Keratinocyte (primary cell): ENCODE measurements around the gene FAM241A. TPM values are rescaled to one million over a fixed set of nuclear protein-coding genes. Genes with fewer than 3 reads are reported as not detected.

ENCODE experiments used
- DNase-seq: peaks from one replicate; pipeline ENCODE4 v3.0.0-alpha.2; 2011; ENCODE audit warnings: low read depth, missing footprints, low spot score
- FAIRE-seq: peaks from 2 replicates; lab custom pipeline; 2011; peaks lifted over from hg19 to GRCh38; lab: Jason Lieb, UNC
- H2AFZ ChIP-seq: 2 replicates; pipeline ENCODE4 v1.6.0; 2012; ENCODE audit warnings: low read length, control low read depth, inconsistent platforms; ENCODE audit not compliant: control insufficient read depth
- H3K27ac ChIP-seq: 2 replicates; pipeline ENCODE4 v1.5.1; 2011; ENCODE audit warnings: low read length; ENCODE audit not compliant: control insufficient read depth, insufficient read depth
- H3K27me3 ChIP-seq: 3 replicates; pipeline ENCODE4 v1.6.0; 2011; ENCODE audit warnings: low read length; ENCODE audit not compliant: control insufficient read depth, insufficient read depth; ENCODE audit errors: extremely low read depth
- H3K36me3 ChIP-seq, 2 experiments: 2 replicates in 1 of 2; 3 replicates in 1 of 2; pipeline ENCODE4 v1.5.1; 2011; ENCODE audit warnings: low read length in 2 of 2, mild to moderate bottlenecking in 1 of 2; ENCODE audit not compliant: control insufficient read depth in 2 of 2, insufficient read depth in 2 of 2; ENCODE audit errors: extremely low read depth in 1 of 2
- H3K4me1 ChIP-seq: 3 replicates; pipeline ENCODE4 v1.5.1; 2011; ENCODE audit warnings: low read length; ENCODE audit not compliant: control insufficient read depth, insufficient read depth; ENCODE audit errors: extremely low read depth
- H3K4me2 ChIP-seq: 3 replicates; pipeline ENCODE4 v1.6.0; 2011; ENCODE audit warnings: low read depth, low read length; ENCODE audit not compliant: control insufficient read depth, insufficient read depth; ENCODE audit errors: extremely low read depth
- H3K4me3 ChIP-seq, 3 experiments: fragments of 200-600 bp in 1 of 3; sonication (generic) in 1 of 3; 2 replicates in 2 of 3; 3 replicates in 1 of 3; pipeline ENCODE4 v1.5.1; 2011 to 2016; ENCODE audit warnings: low read length in 3 of 3, mild to moderate bottlenecking in 3 of 3, control low read depth in 2 of 3, inconsistent platforms in 1 of 3, low read depth in 1 of 3, mixed read lengths in 1 of 3, mixed run types in 1 of 3, moderate library complexity in 1 of 3; ENCODE audit not compliant: control insufficient read depth in 2 of 3, insufficient read depth in 2 of 3; ENCODE audit errors: extremely low read depth in 1 of 3
- H3K79me2 ChIP-seq: 2 replicates; pipeline ENCODE4 v1.6.0; 2012; ENCODE audit warnings: low read length; ENCODE audit not compliant: control insufficient read depth, insufficient read depth
- H3K9ac ChIP-seq: 3 replicates; pipeline ENCODE4 v1.6.0; 2011; ENCODE audit warnings: low read length; ENCODE audit not compliant: control insufficient read depth, insufficient read depth; ENCODE audit errors: extremely low read depth
- H3K9me1 ChIP-seq: 3 replicates; pipeline ENCODE4 v1.6.0; 2011; ENCODE audit warnings: low read length; ENCODE audit not compliant: control insufficient read depth, insufficient read depth; ENCODE audit errors: extremely low read depth
- H3K9me3 ChIP-seq: 2 replicates; pipeline ENCODE4 v1.5.1; 2012; ENCODE audit warnings: low read depth, low read length; ENCODE audit not compliant: control insufficient read depth
- H4K20me1 ChIP-seq: 3 replicates; pipeline ENCODE4 v1.6.0; 2011; ENCODE audit warnings: low read length; ENCODE audit not compliant: control insufficient read depth, insufficient read depth; ENCODE audit errors: extremely low read depth
- EZH2 ChIP-seq: IDR thresholded peaks from one replicate; pipeline ENCODE4 v1.6.1; 2012; ENCODE audit warnings: inconsistent platforms, mild to moderate bottlenecking, low read length, moderate library complexity
- dilution Hi-C: fragments of 300-500 bp; cut with MboI; formaldehyde crosslinking; loops from one replicate; pipeline ENCODE4 v1.7.0; 2020; ENCODE audit warnings: low sequenced_read_pairs; ENCODE audit not compliant: extremely low pct_ligation_motif_present
- polyA plus RNA-seq, 5 experiments: library from polyadenylated mRNA; depleted of rRNA in 3 of 5; stranded (reverse) in 3 of 5; stranded (forward) in 1 of 5; unstranded in 1 of 5; fragments of >200 nt; gene quantifications; 1 replicate in 1 of 5; 2 replicates in 3 of 5; 3 replicates in 1 of 5; pipeline versions ENCODE4 v1.2.1 to v1.2.3, GENCODE V29; 2011 to 2012; ENCODE audit warnings: missing spikeins in 2 of 5, low read depth in 1 of 5, low replicate concordance in 1 of 5
- TF ChIP-seq, protein P1 (sequence below), 3 experiments: IDR thresholded peaks in 1 of 3; conservative IDR thresholded peaks in 1 of 3; optimal IDR thresholded peaks in 1 of 3; 2 replicates in 2 of 3; 3 replicates in 1 of 3; pipeline versions ENCODE3 to v1.5.1; 2011; ENCODE audit warnings: low read length in 3 of 3, mild to moderate bottlenecking in 3 of 3, moderate library complexity in 2 of 3, control low read depth in 1 of 3, inconsistent platforms in 1 of 3; ENCODE audit not compliant: insufficient read depth in 2 of 3; ENCODE audit errors: extremely low read depth in 1 of 3

Gene FAM241A
- polyA plus RNA-seq, 1 donor (not counting 4 experiments of a cell fraction or from before 2014, with no cell fraction given), result 2.9 TPM

DNA sequence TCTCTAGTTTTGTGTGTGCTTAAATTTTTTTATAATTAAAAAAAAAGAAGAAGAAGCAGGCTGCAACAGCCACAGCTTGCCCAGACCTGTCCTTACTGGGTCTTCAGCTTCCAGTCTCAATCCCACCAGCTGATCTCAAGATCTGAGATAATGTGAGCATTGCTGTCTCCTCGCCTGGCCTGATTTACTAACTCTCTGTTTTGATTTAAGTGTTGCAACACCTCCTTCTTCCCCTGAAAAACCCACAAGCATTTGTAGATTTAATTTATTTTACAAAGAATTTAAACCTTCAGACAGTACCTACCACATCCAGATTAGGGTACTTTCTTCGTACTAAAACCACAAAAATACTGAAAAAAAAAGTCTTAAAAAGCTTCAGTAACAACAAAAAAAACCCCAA, 38.0 kb downstream of the FAM241A start:
- H3K36me3 ChIP-seq, result no peaks in the 10 kb centered on the region
- DNase-seq (no peak), FAIRE-seq (no peak)
- no peaks in the 10 kb centered on the region for H3K9me1 ChIP-seq
- no peaks in the 10 kb centered on the region for H3K9me3 ChIP-seq
- H3K4me3 ChIP-seq, result no peak overlapping the region
- H4K20me1 ChIP-seq, result no peaks in the 10 kb centered on the region
- dilution Hi-C loops, result no loop called here
- H3K27ac ChIP-seq, result no peak overlapping the region
- TF ChIP-seq, protein P1, sequence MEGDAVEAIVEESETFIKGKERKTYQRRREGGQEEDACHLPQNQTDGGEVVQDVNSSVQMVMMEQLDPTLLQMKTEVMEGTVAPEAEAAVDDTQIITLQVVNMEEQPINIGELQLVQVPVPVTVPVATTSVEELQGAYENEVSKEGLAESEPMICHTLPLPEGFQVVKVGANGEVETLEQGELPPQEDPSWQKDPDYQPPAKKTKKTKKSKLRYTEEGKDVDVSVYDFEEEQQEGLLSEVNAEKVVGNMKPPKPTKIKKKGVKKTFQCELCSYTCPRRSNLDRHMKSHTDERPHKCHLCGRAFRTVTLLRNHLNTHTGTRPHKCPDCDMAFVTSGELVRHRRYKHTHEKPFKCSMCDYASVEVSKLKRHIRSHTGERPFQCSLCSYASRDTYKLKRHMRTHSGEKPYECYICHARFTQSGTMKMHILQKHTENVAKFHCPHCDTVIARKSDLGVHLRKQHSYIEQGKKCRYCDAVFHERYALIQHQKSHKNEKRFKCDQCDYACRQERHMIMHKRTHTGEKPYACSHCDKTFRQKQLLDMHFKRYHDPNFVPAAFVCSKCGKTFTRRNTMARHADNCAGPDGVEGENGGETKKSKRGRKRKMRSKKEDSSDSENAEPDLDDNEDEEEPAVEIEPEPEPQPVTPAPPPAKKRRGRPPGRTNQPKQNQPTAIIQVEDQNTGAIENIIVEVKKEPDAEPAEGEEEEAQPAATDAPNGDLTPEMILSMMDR (optimal IDR thresholded peaks at IDR 0.05 in 1 of 3, IDR thresholded peaks at IDR 0.05 in 1 of 3, conservative IDR thresholded peaks at IDR 0.05 in 1 of 3; ENCODE audit: extremely low read depth in 1 of 3, insufficient read depth in 2 of 3, low read length in 3 of 3), result no peak
- TF ChIP-seq EZH2, result no peak
- no peaks in the 10 kb centered on the region for H3K27me3 ChIP-seq
- no peaks in the 10 kb centered on the region for H3K79me2 ChIP-seq
- H3K9ac ChIP-seq, result no peak overlapping the region
- peaks cover 4% of the 10 kb centered on the region for H3K4me1 ChIP-seq
- H2AFZ ChIP-seq, result no peak overlapping the region
- no peak overlapping the region for H3K4me2 ChIP-seq

- peaks cover 4% of the 10 kb centered on the region for H3K4me1 ChIP-seq
- dilution Hi-C loops, result no loop called here
- no peaks in the 10 kb centered on the region for H4K20me1 ChIP-seq
- DNase-seq, result no peak
- H3K27ac ChIP-seq, result no peak overlapping the region
- no peaks in the 10 kb centered on the region for H3K9me1 ChIP-seq
- no peak overlapping the region for H3K4me2 ChIP-seq
- no peak for FAIRE-seq
- H3K9ac ChIP-seq, result no peak overlapping the region
- no peaks in the 10 kb centered on the region for H3K27me3 ChIP-seq
- no peak overlapping the region for H3K4me3 ChIP-seq
- no peaks in the 10 kb centered on the region for H3K79me2 ChIP-seq
- no peaks in the 10 kb centered on the region for H3K9me3 ChIP-seq
- no peak overlapping the region for H2AFZ ChIP-seq
- TF ChIP-seq, protein P1 (optimal IDR thresholded peaks at IDR 0.05 in 1 of 3, IDR thresholded peaks at IDR 0.05 in 1 of 3, conservative IDR thresholded peaks at IDR 0.05 in 1 of 3; ENCODE audit: extremely low read depth in 1 of 3, insufficient read depth in 2 of 3, low read length in 3 of 3), result no peak
- no peak for TF ChIP-seq EZH2
- no peaks in the 10 kb centered on the region for H3K36me3 ChIP-seq
Measured at GRCh38 chr4:112184438-112184837, 39.2 kb downstream of the FAM241A start.
